IPS-18c (cell line): ENCODE results near the gene PFKL.

ENCODE experiments used
- H3K4me3 ChIP-seq: 2 replicates; pipeline ENCODE4 v1.7.0; 2013; ENCODE audit warnings: low read depth, mild to moderate bottlenecking, low read length, moderate library complexity; ENCODE audit not compliant: insufficient read depth
- H3K9me3 ChIP-seq: one replicate; pipeline ENCODE4 v1.6.1; 2013; ENCODE audit warnings: mild to moderate bottlenecking, low read length, moderate library complexity; ENCODE audit not compliant: control insufficient read depth, insufficient read depth

PFKL gene

GRCh38 chr21:44344541-44345183, 44.8 kb downstream of the PFKL start:
- no peaks in the 10 kb centered on the region for H3K9me3 ChIP-seq

DNA sequence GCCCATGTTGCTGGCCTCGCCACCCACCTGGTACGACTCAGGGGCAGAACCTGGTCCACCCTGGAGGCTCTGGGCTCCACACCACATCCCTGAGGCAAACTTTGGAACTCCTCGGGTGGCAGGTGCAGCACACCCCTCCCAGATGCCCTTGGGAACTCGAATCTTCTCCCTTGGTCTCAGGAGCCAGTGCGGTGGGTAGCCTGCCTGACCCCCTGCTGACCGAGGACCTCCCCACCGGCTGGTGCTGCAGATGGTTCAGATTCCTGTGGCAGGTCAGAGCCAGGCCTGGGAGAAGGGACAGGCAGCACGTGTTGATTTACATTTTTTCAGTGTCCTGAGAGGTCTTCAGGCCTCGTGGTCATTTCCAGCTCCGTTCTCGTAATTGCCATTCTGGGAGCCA, 45.6 kb downstream of the PFKL start:
- Histone ChIP-seq H3K4me3 (no peak overlapping the region), H3K9me3 (no peaks in the 10 kb centered on the region)

More at GRCh38 chr21:44344541-44345183, 44.8 kb downstream of the PFKL start:
- H3K4me3 ChIP-seq: no peak overlapping the region

DNA sequence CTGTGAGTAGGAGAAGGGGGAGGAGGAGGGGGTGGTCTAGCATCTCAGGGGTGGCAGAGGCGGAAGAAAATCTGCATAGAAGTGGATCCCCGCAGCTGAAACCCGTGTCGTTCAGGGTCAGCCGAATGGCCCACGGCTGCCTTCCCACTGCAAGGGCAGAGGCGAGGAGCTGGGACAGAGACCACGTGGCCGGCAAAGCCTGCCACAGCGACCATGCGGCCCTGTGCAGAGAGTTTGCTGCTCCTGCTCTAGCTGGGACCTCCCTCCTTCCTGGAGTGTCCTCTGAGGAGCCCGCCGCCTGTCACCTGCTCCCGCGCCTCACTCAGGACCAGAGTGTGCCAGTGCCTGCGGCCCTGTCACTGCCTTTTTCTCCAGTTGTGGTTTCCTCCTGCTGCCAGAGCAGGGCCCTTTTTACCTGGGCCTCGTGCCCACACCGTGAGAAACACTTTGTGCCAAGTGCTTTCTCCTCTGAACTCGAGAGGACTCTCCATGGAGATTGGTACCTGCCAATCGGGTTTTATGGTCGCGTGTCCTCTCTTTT, 48.1 kb downstream of the PFKL start:
- Histone ChIP-seq H3K9me3 (no peaks in the 10 kb centered on the region), H3K4me3 (no peak overlapping the region)

GRCh38 chr21:44348861-44349260, 49.0 kb downstream of the PFKL start:
- no peaks in the 10 kb centered on the region for H3K9me3 ChIP-seq
- no peak overlapping the region for H3K4me3 ChIP-seq

DNA sequence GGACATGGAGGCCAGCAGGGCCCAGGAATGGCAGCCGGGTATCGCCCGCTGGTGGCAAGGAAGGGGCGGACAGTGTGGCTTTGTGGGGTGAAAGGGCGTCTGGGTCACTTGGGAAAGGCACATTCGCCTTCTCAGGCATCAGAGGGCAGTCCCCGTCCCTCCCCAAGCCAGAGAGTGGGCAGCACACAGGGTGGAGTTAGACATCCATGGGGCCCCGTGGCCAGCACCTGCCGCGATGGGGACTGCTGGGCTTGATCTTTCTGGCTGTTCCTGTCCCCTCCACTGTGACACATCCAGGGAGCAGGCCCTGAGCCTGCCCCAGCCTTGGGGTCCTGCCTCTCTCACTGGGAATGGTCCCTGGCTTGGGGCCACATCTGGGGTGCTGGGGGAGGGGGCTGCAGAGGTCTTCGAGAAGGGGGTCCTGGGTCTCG, 49.6 kb downstream of the PFKL start:
- Histone ChIP-seq H3K4me3 (no peak overlapping the region), H3K9me3 (no peaks in the 10 kb centered on the region)

DNA sequence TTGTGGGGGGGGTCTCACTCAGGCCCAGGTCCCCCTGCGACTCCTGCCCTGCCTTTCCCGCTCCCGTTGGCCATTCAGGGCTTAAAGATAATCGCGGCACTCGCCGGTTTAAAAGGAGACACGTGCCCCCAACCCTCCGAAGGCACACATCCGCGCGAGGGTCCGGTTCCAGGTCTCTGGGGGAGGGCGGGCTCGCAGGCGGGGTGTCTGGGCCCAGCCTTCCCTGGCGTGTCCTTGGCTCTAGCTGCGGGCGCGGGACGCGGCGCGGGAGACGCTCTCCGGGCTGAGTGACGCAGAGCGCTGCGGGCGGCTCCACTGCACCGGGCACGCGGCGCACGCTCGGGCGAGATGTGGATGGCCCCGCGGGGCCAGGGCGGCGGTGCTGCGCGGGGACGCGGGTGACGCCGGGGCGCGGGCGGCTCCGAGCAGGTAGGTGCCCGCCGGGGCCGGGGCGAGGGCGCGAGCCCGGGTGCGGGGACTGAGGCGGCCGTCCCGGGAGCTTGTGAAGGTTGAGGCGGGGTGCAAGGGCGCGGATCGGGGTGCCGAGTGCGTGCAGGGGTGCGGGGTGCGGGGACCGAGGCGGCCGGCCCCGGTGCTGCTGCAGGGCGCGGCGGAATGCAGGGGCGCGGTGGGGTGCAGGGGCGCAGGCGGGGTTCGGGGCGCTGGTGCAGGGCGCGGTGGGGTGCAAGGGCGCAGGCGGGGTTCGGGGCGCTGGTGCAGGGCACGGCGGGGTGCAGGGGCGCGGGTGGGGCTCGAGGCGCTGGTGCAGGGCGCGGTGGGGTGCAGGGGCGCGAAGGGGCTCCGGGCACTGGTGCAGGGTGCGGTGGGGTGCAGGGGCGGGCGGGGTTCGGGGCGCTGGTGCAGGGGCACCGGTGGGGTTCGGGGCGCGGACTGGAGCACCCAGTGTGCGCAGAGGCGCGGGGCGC, 50.3 kb downstream of the PFKL start:
- H3K4me3 ChIP-seq: no peak overlapping the region
- peaks cover 2% of the 10 kb centered on the region for H3K9me3 ChIP-seq

- no peak overlapping the region for H3K4me3 ChIP-seq
- H3K9me3 ChIP-seq: peaks cover 2% of the 10 kb centered on the region
Measured at GRCh38 chr21:44350773-44351481, 51.1 kb downstream of the PFKL start.

DNA sequence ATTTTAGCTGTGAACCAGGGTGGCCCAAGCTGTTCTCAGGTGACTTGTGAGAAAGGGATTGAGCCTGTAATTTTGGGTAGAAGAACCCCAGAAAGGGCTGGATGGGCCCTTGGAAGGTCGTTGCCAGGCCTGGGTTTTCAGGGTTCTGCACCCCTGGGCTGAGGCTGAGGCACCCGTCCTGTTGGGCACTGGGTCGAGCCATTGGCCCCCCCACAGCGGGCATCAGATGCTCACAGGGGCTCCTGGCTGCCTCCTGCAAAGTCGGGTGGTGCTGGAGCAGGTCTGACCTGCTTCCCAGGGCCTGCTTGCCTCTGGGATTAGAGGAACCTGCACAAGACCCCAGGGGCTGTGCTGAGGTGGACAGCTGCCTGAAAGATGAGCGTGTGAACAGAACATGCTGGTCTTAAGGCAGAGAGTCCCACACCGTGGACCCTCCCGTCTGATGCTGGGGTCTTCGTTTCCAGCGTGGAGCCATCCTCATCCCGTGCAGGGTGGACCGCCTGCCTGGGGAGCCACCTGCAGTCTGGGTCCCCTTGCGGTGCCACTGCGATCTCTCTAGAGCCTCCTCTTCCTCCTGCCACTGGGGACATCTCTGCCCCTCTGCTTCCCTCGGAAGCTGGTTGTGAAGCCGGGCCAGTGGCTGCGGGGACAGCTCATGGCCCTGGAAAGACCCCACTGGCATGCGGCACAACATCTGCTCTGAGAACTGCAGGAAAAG, 51.8 kb downstream of the PFKL start:
- H3K9me3 ChIP-seq: peaks cover 2% of the 10 kb centered on the region
- H3K4me3 ChIP-seq: no peak overlapping the region

DNA sequence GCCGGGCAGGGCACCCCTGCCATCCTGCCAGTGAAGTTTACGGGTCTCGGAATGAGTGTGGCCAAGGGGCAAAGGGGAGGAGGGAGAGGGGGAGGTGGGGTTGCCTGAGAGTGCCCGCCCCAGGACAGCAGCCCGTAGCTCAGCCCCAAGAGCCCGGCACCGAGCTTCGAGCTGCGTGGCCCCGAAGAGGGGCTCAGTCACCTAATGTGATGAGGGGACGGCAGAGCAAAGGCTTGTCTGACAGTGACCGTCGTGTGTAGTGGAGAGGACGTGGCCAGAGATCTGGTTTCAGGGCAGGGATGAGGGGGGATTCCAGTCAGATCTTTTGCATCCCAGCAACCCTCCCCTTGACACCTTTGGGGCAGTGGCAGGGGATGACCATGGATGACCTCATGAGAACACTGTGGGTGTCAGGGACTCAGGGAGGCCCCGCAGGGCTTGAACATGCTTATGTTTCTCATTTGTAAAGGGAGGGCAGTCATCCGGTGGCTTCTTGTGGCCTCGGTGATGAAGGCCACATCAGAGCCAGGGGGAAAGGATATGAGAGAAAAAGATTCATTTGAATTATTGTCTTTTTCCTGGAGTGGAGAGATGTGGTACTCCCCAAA, 52.5 kb downstream of the PFKL start:
- peaks cover 2% of the 10 kb centered on the region for H3K9me3 ChIP-seq
- no peak overlapping the region for H3K4me3 ChIP-seq

DNA sequence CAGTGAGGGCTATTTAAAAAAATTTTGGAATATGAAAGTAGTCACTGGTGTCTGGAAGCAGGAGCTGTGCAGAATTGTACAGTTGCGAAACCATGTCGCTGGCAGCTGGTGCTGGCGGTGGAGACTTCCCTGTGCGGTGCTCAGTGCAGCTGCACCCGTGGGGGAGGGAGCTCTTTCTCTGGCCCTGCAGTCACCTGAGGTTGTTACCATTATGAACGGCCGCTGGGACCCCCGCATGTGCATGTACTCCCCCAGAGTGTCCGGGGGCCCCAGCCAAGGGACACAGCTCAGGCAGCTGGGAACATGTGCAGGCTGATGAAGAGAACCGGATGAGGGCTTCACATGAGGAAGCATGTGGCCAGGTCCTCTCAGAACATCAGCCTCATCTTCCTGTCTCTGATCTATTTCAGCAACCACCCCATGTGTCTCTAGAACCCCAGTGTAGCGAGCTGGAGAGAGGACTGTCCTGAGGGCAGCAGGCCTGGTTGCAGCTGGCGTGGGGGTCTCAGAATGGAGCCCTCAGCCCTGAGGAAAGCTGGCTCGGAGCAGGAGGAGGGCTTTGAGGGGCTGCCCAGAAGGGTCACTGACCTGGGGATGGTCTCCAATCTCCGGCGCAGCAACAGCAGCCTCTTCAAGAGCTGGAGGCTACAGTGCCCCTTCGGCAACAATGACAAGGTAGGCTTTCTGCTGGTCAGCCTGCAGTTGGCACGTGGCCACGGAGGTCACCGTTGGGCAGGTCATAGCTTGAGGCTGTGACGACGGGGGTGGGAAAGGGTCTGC, 53.5 kb downstream of the PFKL start, which contains the start of gene TRPM2:
TSS of gene TRPM2 (plus strand) at position 431 of the 780 bp plus-strand sequence. CDS start at position 511, 80 bp downstream.
- H3K4me3 ChIP-seq: no peak within 1 kb of the TSS
- H3K9me3 ChIP-seq: peaks cover 2% of the 10 kb centered on the region

DNA sequence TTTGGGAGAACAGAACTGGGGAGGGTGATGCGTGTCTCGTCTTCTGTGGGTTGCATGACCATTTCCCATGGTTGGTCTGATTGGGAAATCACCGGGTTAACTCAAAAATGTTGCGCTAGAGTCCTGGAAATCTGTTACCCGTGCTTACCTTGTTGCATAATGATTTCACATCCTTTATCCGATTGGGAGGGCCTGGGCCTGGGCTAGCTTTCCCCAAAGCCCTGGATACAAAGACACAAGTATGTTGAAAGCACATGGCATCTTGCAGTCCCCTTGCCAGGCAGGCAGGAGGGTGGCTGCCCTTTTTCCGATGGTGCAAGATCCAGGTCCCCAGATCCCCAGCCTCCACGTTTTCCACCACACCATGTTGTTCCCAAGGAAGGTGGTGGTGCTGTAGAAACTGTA, 54.1 kb downstream of the PFKL start:
- H3K4me3 ChIP-seq: no peak overlapping the region

DNA sequence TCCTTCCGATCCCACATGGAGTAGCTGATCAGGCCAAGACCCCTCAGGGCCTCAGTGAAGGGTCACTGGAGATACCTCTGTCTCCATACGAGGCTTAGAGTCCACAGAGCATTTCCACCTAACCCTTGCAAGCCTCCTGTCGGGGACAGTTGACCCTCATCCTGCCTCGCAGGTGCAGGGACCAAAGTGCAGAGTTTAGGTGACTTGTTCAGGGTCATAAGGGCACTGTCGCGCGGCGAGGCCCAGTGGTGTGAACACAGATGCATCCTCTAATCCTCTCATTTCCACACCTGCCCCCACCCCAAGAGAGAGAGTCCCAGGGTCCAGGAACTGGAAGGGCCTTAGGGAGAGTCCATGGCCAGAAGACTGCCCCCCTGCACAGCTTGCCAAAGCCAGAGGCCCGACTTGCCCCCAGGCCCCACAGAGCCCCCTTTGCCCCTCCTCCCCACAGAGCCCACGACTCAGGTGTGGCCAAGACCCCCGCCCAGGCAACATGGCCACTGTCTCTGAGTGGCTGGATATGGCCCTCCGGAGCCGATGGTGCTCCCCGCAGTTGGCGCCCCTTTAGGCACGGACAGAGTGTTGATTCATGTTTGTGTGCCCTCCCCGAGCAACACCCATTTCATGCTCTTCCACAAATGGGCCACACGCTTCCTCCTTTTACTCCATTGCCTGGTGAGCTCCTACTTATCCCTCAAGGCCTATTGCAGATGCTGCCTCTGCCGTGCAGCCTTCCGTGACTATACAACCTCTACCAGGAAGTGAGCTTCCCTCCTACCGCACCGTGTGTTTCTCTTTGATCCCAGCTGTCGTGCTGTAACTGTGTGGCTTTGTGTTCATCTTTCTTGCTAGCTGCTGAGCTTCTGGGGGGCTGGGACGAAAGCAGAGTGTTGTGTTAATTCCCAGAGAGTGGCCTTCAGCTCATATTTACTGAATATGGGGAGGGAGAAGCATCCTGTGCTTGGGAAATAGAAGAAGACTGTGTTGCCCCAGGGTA, 55.2 kb downstream of the PFKL start:
- Histone ChIP-seq H3K9me3 (peaks cover 2% of the 10 kb centered on the region), H3K4me3 (no peak overlapping the region)

More for the DNA sequence above, 54.1 kb downstream of the PFKL start:
- peaks cover 2% of the 10 kb centered on the region for H3K9me3 ChIP-seq

GRCh38 chr21:44356160-44356559, 56.3 kb downstream of the PFKL start:
- H3K9me3 ChIP-seq: peaks cover 2% of the 10 kb centered on the region
- no peak overlapping the region for H3K4me3 ChIP-seq

DNA sequence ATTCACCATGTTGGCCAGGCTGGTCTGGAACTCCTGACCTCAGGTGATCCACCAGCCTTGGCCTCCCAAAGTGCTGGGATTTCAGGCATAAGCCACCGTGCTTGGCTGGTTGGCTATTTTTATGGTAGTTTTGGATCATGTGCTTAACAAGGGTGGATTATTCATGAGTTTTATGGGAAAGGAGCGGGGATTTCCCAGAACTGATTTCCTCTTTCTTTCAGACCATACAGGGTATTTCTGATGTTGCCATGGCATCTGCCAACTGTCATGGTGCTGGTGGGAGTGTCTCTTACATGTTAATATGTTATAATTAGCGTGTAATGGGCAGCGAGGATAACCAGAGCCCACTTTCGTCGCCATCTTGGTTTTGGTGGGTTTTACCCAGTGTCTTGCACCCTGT, 56.8 kb downstream of the PFKL start:
- Histone ChIP-seq H3K9me3 (peaks cover 2% of the 10 kb centered on the region), H3K4me3 (no peak overlapping the region)
